ENCODE measurements around the gene RTRAF.

- TF ChIP-seq, protein P1, sequence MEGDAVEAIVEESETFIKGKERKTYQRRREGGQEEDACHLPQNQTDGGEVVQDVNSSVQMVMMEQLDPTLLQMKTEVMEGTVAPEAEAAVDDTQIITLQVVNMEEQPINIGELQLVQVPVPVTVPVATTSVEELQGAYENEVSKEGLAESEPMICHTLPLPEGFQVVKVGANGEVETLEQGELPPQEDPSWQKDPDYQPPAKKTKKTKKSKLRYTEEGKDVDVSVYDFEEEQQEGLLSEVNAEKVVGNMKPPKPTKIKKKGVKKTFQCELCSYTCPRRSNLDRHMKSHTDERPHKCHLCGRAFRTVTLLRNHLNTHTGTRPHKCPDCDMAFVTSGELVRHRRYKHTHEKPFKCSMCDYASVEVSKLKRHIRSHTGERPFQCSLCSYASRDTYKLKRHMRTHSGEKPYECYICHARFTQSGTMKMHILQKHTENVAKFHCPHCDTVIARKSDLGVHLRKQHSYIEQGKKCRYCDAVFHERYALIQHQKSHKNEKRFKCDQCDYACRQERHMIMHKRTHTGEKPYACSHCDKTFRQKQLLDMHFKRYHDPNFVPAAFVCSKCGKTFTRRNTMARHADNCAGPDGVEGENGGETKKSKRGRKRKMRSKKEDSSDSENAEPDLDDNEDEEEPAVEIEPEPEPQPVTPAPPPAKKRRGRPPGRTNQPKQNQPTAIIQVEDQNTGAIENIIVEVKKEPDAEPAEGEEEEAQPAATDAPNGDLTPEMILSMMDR (IDR thresholded peaks at IDR 0.05), result no peak
- TF ChIP-seq EP300 (IDR thresholded peaks at IDR 0.05), result no peak
- TF ChIP-seq POLR2A (IDR thresholded peaks at IDR 0.05), result no peak
- TF ChIP-seq POLR2AphosphoS5 (IDR thresholded peaks at IDR 0.05), result no peak
These were observed 53.3 kb downstream of the RTRAF start for GRCh38 chr14:52042371-52043289.

Measured in upper lobe of left lung (tissue), 4 donors.